Stimulated activated CD4-positive, alpha-beta T cell treated with anti-CD3 and anti-CD28 coated beads, TNF-alpha, amount 100 ng/mL, for 1 hour (primary cell): ENCODE results near the gene DYNLRB1.

Experiments
- DNase-seq, 3 donors: peaks; one replicate each; pipeline ENCODE4 v3.0.0-alpha.2; 2020; ENCODE audit warnings: low read depth in 3 of 3, low spot score in 1 of 3

Gene DYNLRB1

DNA sequence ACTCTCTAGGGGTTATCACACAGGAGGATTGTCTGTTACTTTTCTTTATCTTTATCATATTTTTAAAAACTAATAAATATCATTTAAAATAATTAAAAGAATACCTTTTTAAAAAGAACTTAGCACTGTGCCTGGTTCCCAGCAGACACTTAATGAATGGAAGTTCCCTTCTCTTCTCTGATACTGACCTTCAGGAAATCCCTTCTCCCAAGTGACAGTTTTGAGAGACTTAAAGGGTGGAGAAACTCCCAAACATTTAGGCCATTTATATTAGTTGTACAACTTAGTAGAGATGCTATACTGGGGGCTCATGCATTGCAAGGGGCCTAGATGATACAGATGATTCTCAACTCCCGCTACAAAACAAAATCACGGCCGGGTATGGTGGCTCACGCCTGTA lies 60.8 kb downstream of the DYNLRB1 start:
- DNase-seq, result no peak

- DNase-seq, result no peak
Measured at GRCh38 chr20:34578025-34578424, 61.8 kb downstream of the DYNLRB1 start.

- DNase-seq, result no peak
Measured at GRCh38 chr20:34578521-34578920, 62.3 kb downstream of the DYNLRB1 start.

- DNase-seq, result no peak
Measured at GRCh38 chr20:34579191-34579978, 63.2 kb downstream of the DYNLRB1 start.

GRCh38 chr20:34579979-34580940 lies 64.0 kb downstream of the DYNLRB1 start:
- DNase-seq, result no peak

- no peak for DNase-seq
Measured at GRCh38 chr20:34581341-34582184, 65.3 kb downstream of the DYNLRB1 start.

- no peak for DNase-seq
Measured at GRCh38 chr20:34582221-34582620, 66.0 kb downstream of the DYNLRB1 start.

- DNase-seq, result no peak
Measured at GRCh38 chr20:34582911-34583310, 66.7 kb downstream of the DYNLRB1 start.

DNA sequence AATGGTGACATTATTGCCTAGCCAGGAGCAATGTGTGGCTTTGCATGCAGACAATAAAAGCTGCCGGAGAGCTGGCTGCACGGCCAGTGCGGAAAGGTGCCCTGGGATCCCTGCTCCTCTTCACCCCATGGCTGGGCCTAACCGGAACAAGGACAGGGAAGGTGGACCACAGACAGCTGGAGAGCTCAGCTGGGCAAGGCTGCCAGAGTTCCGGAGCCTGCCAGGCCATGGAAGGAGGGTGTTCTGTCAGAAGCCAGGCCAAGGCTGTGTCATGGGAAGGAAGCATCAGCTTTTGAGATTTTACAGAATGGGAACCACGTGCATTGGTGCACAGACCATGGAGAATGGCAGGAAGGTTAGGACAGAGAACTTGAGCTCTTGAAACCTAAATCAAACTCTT lies 67.3 kb downstream of the DYNLRB1 start:
- no peak for DNase-seq

- DNase-seq, result no peak
Measured at GRCh38 chr20:34585019-34585418, 68.8 kb downstream of the DYNLRB1 start.

DNA sequence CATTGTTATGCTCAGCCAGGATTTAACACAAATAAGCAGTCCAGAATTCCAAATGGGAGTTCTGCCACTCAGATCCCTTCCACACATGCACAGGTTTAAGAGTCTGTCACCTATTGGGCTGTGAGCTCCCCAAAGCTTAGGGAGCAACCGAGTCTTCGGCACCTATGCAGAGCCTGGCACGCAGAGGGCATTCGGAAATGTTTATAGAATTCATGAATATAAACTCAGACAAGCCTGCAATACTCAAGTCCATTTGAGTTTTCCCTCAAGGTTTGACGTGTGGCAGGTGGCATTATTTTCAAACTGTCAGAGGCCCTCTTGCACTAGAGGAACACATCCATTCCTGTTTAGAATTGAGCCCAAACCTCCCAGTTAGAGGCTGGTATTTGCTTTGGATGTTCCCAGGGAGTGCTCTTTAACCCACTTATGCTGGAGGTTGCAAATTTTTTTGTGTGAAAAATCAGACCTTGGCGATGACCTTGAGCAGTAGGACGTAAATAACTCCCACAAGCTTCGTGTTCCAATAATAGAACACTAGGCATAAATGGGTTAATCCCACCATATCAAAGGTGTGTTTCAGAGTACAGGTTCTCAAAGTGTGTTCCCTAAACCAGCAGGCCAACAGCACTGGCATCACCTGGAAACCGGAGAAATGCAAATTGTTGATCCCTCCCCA lies 70.4 kb downstream of the DYNLRB1 start:
- no peak for DNase-seq
